Stimulated activated CD8-positive, alpha-beta memory T cell treated with anti-CD3 and anti-CD28 coated beads, Interleukin-15, amount 100 ng/mL, for 24 hours (primary cell): ENCODE measurements around the gene BRD1.
"Not testable (repeated sequence)": the region's sequence is repeated elsewhere in the genome, so short reads cannot be mapped to it uniquely, and the experiment has no call there.

ENCODE experiments used
- DNase-seq: peaks from one replicate; pipeline ENCODE4 v3.0.0-alpha.2; 2020; ENCODE audit warnings: low read depth

The BRD1 gene

GRCh38 chr22:49769691-49770546 lies 57.8 kb downstream of the BRD1 start:
- DNase-seq: no peak

- DNase-seq: no peak
These were observed 58.6 kb downstream of the BRD1 start for GRCh38 chr22:49768951-49769690.

GRCh38 chr22:49768077-49768910 lies 59.4 kb downstream of the BRD1 start:
- no peak for DNase-seq

DNA sequence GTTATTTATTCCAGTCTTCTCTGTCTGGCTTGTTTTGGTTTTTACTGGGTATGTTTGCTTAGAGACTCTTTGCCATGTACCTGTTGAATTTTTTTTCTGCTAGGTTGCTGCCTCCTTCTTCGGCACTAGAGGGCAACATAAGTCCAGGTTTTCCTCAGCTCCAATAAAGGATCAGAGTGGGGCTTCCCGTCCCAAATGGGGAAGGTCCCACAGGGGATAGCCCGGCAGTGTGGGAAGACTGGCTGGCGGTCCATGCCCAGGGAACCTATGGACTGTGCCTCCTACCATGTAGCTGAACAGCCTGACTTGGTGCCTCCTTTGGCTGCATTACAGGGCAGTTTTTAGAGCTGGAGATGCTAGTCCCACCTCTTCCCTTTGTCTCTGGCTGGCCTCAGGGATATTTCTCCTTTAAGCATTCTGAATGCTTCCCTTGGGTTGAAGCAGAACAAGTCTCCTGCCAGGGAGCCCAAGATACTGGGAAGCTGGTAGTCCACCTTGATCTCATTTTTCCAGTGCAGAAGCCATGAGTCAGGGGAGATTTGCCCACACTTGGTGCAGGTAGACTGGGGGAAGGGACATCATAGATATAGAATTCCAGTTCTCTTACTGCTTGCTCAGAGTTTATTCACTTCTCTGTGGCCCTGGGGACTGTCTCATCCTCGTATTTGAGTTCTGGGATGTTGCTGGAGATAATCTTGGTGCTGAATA lies 60.2 kb downstream of the BRD1 start:
- no peak for DNase-seq

- DNase-seq: no peak
These were observed 61.7 kb downstream of the BRD1 start for GRCh38 chr22:49765951-49766350.

DNA sequence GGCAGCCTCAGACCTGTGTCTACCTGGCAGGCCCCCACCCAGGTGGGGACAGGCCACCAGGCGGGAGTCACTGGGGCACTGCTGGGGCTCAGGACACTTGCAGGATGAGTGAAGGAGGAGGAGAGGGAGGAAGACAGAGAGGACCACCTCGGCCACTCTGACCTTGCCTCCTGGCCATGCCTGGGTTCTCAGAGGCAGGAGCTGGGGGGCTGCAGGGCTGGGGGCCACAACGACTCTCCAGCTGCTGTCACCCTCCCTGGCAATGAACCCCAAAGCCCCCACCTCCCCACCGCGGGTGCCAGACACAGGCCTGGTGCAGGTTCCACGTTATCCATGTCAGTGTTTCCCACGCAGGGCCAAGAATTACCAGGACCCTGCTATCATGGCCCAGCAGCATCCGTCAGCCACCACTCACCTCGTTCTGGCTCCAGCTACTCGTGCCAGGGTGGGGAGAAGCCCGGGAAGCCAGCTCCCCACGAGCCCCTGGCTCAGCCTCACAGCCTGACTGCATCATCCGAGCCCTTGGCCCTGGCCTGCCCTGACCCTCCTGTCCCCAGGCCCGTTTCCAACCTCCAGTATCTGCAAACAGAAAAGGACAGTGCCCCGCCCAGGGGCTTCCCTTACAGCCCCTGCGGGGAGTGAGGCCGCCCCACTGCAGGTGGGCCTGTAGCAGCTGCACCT lies 62.4 kb downstream of the BRD1 start:
- DNase-seq: no peak

GRCh38 chr22:49764127-49764581 lies 63.5 kb downstream of the BRD1 start:
- no peak for DNase-seq

GRCh38 chr22:49763696-49764095 lies 64.0 kb downstream of the BRD1 start:
- DNase-seq: no peak

GRCh38 chr22:49763138-49763537 lies 64.5 kb downstream of the BRD1 start:
- no peak for DNase-seq

DNA sequence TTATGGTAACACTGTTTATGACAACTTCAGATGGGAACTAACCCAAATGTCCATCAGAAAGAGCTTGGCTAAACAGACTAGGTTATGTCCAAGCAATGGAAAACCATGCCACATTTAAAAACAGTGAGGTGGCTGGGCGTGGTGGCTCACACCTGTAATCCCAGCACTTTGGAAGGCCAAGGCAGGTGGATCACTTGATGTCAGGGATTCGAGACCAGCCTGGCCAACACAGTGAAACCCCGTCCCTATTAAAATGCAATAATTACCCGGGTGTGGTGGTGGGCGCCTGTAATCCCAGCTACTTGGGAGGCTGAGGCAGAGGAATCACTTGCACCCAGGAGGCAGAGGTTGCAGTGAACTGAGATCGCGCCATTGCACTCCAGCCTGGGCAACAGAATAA lies 65.1 kb downstream of the BRD1 start:
- DNase-seq: not testable (repeated sequence)

- no peak for DNase-seq
These were observed 65.8 kb downstream of the BRD1 start for GRCh38 chr22:49761836-49762235.

DNA sequence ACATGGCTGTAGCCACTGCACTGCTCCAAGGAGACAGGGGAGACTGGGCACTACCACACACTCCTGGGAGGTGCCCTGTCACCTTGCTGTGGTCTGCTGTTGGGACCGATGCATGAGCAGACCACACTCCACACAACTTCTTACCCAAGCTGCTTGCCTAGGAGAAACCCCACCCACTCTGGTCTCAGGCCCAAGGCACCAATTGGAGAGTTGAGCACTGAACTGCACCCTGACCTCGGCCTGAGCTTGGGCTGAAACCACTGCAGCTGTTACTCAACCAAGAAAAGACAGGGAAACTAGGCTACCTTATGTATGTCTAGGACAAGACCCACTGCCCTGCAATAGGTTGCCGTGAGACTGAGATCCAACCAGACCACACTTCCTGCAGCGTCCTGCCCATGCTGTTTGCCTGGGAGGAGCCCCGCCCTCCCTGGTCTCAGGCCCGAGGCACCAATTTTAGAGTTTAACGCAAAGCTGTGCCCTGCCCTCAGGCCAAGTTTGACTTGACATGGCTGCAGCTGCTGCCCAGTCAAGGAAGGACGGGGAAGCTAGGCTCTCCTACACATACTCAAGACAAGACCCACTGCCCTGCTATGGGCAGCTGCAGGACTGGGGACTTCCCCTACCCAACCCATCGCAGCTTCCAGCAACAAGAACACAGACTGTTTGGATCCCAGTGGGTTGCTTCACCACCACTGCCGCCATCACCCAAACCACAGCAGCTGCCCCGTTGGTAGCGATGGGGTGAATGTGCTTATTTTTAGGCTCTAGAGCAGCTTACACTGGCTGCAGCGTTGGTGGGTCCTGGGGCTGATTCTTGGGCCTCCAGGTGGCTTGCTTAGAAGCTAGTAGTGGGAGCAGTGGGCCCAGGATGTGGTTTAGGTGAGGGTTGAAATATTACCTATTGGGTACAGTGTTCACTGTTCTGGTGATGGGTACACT lies 66.8 kb downstream of the BRD1 start:
- no peak for DNase-seq

GRCh38 chr22:49760280-49760629 lies 67.4 kb downstream of the BRD1 start:
- no peak for DNase-seq

DNA sequence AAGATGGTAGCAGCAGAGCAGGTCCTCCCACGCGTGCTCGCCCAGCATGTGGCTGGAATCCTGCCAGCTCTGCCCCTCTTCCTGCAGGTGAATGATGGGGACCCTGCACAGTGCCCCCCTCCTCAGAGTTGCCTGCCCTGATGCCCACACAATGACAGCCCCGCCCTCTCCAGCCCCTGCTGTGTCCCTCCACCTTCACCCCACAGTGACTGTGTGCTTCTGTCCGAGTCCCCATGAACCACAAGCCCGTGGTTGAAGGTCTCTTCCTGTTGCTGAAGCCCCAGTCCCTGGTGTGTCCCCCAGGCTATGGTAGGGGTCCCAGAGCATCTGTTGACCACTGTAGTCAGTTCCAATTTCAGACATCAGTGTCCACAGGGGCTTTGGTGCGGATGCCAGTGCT lies 71.0 kb downstream of the BRD1 start:
- DNase-seq: no peak

DNA sequence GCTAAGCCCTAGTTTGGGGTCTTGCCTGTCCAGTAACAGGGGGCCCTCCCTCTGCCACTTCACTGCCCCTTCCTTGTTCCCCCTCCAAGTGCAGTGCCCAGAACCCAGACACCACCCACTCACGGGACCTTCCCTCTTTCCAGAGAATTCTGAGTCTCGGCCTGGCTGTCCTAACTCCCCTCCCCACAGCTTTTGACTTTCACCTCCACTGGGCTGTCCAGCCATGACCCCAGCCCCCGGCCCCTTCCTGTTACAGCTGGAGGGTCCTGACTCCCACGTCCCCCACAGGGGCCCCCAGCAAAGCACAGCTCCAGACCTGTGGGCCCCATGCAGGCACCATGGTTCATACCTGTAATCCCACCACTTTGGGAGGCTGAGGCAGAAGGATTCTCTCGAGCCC lies 71.5 kb downstream of the BRD1 start:
- no peak for DNase-seq

- DNase-seq: no peak
These were observed 72.1 kb downstream of the BRD1 start for GRCh38 chr22:49755631-49756001.

DNA sequence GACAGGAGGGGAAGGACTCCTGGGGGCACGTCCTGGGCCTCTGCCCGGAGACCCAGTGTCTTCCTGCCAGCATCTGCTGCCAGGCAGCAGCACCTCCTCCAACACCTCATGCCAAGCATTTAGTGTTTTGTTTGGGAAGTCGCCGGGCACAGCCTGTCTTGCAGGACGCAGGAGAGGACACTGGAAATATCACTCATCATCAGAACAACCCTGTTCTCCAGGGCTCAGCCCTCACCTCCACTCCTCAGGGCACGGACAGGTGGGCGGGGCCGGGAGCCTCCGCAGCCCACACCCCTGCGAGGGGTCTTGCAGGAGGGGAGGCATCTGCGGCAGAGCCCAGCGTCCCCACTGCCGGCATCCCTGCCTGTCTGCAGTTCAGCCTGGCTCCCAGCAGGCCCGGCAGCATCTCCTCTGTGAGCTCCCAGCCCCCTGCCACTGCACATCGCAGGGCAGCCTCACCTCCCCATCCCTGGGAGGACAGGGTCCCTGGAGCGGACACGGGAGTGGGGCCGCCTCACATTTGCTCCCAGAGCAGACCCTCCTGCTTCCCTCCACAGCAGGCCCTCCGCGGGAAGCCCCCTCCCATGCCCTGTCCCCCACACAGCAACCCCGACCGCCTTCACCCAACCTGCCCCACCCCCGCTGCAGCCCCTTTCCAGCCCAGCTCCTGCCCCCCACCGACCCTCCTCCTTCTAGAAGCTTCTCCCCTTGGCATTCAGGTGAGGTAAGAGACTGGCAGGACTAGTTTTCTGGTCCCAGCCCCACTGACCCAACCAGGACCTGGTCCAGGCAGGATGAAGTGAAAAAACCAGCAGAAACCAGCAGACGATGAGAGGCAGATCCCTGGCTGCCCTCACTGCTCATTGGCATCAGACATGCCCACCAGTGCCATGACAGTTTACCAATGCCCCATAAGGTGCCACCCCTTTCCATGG lies 72.7 kb downstream of the BRD1 start:
- DNase-seq: no peak

GRCh38 chr22:49753961-49754695 lies 73.5 kb downstream of the BRD1 start:
- no peak for DNase-seq
